OCI-LY7 (cell line): Measurements from ENCODE around the gene CRYAB.

ENCODE experiments used
- EZH2phosphoT487 ChIP-seq: fragments of 200-600 bp; sonication (generic); IDR thresholded peaks from 2 replicates; pipeline ENCODE4 v1.6.1; 2018; ENCODE audit warnings: low read depth, borderline replicate concordance, mild to moderate bottlenecking, mixed run types, antibody characterized with exemption, low read length, moderate library complexity, mixed read lengths
- TF ChIP-seq, protein P1 (sequence below): fragments of 200-600 bp; sonication (generic); conservative IDR thresholded peaks from 2 replicates; pipeline ENCODE4 v1.5.1; 2014; ENCODE audit warnings: mild to moderate bottlenecking, antibody characterized with exemption, low read length, moderate library complexity, mixed read lengths

- TF ChIP-seq, protein P1, sequence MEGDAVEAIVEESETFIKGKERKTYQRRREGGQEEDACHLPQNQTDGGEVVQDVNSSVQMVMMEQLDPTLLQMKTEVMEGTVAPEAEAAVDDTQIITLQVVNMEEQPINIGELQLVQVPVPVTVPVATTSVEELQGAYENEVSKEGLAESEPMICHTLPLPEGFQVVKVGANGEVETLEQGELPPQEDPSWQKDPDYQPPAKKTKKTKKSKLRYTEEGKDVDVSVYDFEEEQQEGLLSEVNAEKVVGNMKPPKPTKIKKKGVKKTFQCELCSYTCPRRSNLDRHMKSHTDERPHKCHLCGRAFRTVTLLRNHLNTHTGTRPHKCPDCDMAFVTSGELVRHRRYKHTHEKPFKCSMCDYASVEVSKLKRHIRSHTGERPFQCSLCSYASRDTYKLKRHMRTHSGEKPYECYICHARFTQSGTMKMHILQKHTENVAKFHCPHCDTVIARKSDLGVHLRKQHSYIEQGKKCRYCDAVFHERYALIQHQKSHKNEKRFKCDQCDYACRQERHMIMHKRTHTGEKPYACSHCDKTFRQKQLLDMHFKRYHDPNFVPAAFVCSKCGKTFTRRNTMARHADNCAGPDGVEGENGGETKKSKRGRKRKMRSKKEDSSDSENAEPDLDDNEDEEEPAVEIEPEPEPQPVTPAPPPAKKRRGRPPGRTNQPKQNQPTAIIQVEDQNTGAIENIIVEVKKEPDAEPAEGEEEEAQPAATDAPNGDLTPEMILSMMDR, result no peak
- TF ChIP-seq EZH2phosphoT487, result no peak
Measured at GRCh38 chr11:111938687-111939160, 27.2 kb upstream of the CRYAB start.
